Karpas-422 (cell line): ENCODE measurements around the gene EPS8. TPM values are rescaled to one million over a fixed set of nuclear protein-coding genes. Genes with fewer than 3 reads are reported as not detected.
"Not testable (repeated sequence)": the region's sequence is repeated elsewhere in the genome, so short reads cannot be mapped to it uniquely, and the experiment has no call there.

Source experiments
- DNase-seq: peaks from one replicate; pipeline ENCODE4 v3.0.0-alpha.2; 2015
- H2AFZ ChIP-seq: fragments of 200-600 bp; sonication (generic); 2 replicates; pipeline ENCODE4 v1.6.1; 2014; ENCODE audit warnings: antibody characterized with exemption, low read length, mixed read lengths
- H3K27ac ChIP-seq: fragments of 200-600 bp; sonication (generic); 2 replicates; pipeline ENCODE4 v1.5.1; 2014; ENCODE audit warnings: mild to moderate bottlenecking, low read length, moderate library complexity
- H3K27me3 ChIP-seq: fragments of 200-600 bp; sonication (generic); 2 replicates; pipeline ENCODE4 v1.6.1; 2014; ENCODE audit warnings: low read length, mixed read lengths
- H3K36me3 ChIP-seq: fragments of 200-600 bp; sonication (generic); 2 replicates; pipeline ENCODE4 v1.6.1; 2014; ENCODE audit warnings: low read length, mixed read lengths; ENCODE audit not compliant: insufficient read depth
- H3K4me1 ChIP-seq: fragments of 200-600 bp; sonication (generic); 2 replicates; pipeline ENCODE4 v1.6.1; 2014; ENCODE audit warnings: mild to moderate bottlenecking, low read length, mixed read lengths
- H3K4me2 ChIP-seq: fragments of 200-600 bp; sonication (generic); 2 replicates; pipeline ENCODE4 v1.6.1; 2014; ENCODE audit warnings: low read length, low read depth, mild to moderate bottlenecking; ENCODE audit not compliant: poor library complexity, severe bottlenecking
- H3K4me3 ChIP-seq: fragments of 200-600 bp; sonication (generic); 2 replicates; pipeline ENCODE4 v1.5.1; 2014; ENCODE audit warnings: mild to moderate bottlenecking, antibody characterized with exemption, low read length, mixed read lengths
- H3K79me2 ChIP-seq: fragments of 200-600 bp; sonication (generic); 2 replicates; pipeline ENCODE4 v1.6.1; 2014; ENCODE audit warnings: mild to moderate bottlenecking, low read length, mixed read lengths
- H3K9ac ChIP-seq: fragments of 200-600 bp; sonication (generic); 2 replicates; pipeline ENCODE4 v1.6.0; 2014; ENCODE audit warnings: low read length
- H3K9me2 ChIP-seq: fragments of 200-600 bp; sonication (generic), shearing (Covaris generic); replicated peaks from 2 replicates; pipeline ENCODE4 v1.6.0; 2014; ENCODE audit warnings: mild to moderate bottlenecking, low read length, moderate library complexity; ENCODE audit not compliant: insufficient read depth
- H3K9me3 ChIP-seq: fragments of 300-700, 200-600 bp; sonication (generic); 2 replicates; pipeline ENCODE4 v1.6.1; 2014; ENCODE audit warnings: low read length, mixed read lengths
- H4K20me1 ChIP-seq: fragments of 200-600 bp; sonication (generic); 2 replicates; pipeline ENCODE4 v1.6.1; 2014; ENCODE audit warnings: mild to moderate bottlenecking, antibody characterized with exemption, low read length, low read depth; ENCODE audit not compliant: insufficient read depth
- total RNA-seq: library from RNA; depleted of rRNA; stranded (reverse); fragments of >200 nt; shearing (Covaris generic); gene quantifications from 2 replicates; pipeline ENCODE4 v1.2.3, GENCODE V29; 2014; ENCODE audit warnings: low replicate concordance

The EPS8 gene
- total RNA-seq, 1 experiment from 2014 or later = not detected

DNA sequence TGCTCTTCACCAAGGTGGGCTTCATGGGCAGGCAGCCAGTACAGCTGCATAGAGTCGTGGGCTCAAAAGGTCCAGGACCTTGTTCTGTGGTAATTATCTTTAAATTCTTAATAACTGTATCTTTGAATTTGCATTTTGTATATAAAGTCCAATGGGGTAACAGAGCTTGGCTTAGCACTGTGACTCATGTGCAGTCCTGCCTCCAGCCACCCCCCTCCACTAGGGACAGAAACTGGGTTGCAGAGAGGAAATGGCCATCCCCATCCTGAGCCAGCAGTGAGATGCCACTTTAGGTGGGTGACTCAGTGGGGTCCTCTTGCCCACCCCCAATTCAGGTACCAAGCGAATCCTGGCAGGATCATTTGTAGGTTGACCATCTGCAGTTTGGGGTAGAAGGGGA lies 48.1 kb downstream of the EPS8 start:
- Histone ChIP-seq H2AFZ (no peak overlapping the region), H3K27me3 (no peaks in the 10 kb centered on the region), H3K9ac (no peak overlapping the region), H3K36me3 (no peaks in the 10 kb centered on the region), H3K27ac (no peak overlapping the region), H3K4me3 (no peak overlapping the region), H4K20me1 (no peaks in the 10 kb centered on the region), H3K4me1 (no peaks in the 10 kb centered on the region), H3K4me2 (no peak overlapping the region), H3K9me3 (no peaks in the 10 kb centered on the region), H3K9me2 (no peaks in the 10 kb centered on the region), H3K79me2 (no peaks in the 10 kb centered on the region)
- no peak for DNase-seq

DNA sequence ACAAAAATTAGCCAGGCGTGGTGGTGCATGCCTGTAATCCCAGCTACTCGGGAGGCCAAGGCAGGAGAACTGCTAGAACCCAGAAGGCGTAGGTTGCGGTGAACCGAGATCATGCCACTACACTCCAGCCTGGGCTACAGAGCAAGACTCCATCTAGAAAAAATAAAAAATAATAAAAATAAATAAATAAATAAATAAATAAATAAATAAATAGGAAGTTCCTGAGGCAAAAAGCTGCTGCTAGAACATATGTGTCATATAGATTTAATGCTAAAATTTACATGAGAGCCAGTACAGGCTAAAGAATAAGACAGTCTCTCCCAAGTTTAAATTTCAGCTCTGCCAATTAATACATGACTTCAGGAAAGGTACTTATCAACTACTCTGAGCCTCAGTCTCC lies 48.8 kb downstream of the EPS8 start:
- not testable (repeated sequence) for H3K79me2 ChIP-seq

DNA sequence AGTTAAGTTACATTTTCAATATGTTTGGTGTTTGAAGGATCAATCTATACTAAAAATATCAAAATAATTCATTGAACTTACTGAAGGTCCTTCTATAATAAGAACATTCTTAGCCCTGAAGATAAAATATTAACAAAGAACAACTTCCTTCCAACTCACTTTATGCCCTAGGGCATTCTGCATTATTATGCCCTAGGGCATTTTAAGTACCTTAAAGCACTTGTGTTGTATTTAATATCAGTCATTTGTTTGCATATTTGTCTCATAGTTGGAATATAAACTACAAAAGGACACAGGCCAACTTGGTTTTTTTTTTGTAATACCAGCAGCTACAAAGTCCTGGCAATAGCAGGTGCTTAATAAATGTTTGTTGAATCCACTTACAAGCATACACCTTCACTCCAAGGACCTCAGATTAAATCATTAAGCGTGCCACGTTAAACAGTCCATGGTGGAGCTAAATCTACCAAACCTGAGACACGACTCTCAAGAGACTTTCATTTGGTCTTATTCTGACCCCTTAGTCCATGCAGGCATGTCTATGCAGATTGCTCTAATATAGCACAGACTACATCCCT lies 50.7 kb downstream of the EPS8 start:
- H3K79me2 ChIP-seq = no peaks in the 10 kb centered on the region
- H3K4me3 ChIP-seq = no peak overlapping the region
- no peaks in the 10 kb centered on the region for H3K27me3 ChIP-seq

More for the DNA sequence above, 48.8 kb downstream of the EPS8 start:
- not testable (repeated sequence) for H3K9me3 ChIP-seq, H3K9ac ChIP-seq, H3K36me3 ChIP-seq, H3K27me3 ChIP-seq, DNase-seq, H4K20me1 ChIP-seq, H3K4me3 ChIP-seq, H3K9me2 ChIP-seq, H3K27ac ChIP-seq, H3K4me2 ChIP-seq, H3K4me1 ChIP-seq, H2AFZ ChIP-seq

DNA sequence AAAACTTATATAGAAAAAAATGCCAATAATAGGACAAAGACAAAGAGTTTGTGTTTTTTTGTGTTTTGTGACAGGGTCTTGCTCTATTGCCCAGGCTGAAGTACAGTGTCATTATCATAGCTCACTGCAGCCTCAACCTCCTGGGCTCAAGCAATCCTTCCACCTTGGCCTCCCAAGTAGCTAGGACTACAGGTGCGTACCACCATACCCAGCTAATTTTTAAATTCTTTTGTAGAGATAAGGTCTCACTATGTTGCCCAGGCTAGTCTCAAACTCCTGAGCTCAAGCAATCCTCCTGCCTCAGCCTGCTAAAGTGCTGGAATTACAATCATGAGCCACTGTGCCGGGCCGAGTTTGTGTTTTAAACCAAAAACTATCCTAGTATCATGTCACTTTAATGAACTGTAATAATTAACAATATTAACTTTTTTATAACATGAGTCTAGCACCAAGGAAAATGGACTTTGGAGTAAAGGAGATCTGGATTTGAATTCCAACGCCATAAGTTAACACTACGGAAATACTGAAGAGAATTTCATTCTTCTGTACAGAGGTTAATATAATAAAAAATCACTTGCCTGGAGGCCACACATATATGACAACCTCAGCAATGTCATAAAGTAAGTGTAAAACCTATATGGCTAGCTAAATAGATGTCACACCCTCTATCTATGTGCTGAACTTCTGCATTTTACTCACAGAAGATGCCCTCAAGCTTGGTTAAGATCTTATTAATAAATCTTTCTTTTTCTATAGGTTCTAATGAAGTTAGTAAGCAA lies 53.2 kb downstream of the EPS8 start:
- Histone ChIP-seq H2AFZ (no peak overlapping the region), H3K4me2 (no peak overlapping the region), H4K20me1 (no peaks in the 10 kb centered on the region), H3K4me1 (no peaks in the 10 kb centered on the region), H3K9me2 (no peaks in the 10 kb centered on the region), H3K36me3 (no peaks in the 10 kb centered on the region), H3K9ac (no peak overlapping the region), H3K79me2 (no peaks in the 10 kb centered on the region), H3K27me3 (no peaks in the 10 kb centered on the region), H3K27ac (no peak overlapping the region), H3K4me3 (no peak overlapping the region), H3K9me3 (no peaks in the 10 kb centered on the region)
- DNase-seq = no peak

More for the DNA sequence above, 50.7 kb downstream of the EPS8 start:
- no peaks in the 10 kb centered on the region for H3K36me3 ChIP-seq
- no peak overlapping the region for H3K4me2 ChIP-seq
- DNase-seq = no peak
- H4K20me1 ChIP-seq = no peaks in the 10 kb centered on the region
- H3K27ac ChIP-seq = no peak overlapping the region
- H3K9me2 ChIP-seq = no peaks in the 10 kb centered on the region
- H3K9me3 ChIP-seq = no peaks in the 10 kb centered on the region
- H3K4me1 ChIP-seq = no peaks in the 10 kb centered on the region
- no peak overlapping the region for H3K9ac ChIP-seq
- H2AFZ ChIP-seq = no peak overlapping the region

DNA sequence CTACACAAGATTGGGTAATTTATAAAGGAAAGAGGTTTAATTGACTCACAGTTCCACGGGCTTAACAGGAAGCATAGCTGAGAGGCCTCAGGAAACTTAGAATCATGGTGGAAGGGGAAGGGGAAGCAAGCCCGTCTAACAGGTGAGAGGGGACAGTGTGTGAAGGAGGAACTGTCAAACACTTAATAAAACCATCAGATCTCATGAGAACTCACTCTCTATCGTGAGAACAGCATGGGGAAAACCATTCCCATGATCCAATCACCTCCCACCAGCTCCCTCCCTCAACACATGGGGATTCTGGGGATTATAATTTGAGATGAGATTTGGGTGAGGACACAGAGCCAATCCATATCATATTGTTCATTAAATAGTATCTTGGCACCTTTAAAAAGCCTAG lies 56.1 kb downstream of the EPS8 start:
- Histone ChIP-seq H2AFZ (no peak overlapping the region), H4K20me1 (no peaks in the 10 kb centered on the region), H3K4me2 (no peak overlapping the region), H3K79me2 (no peaks in the 10 kb centered on the region), H3K4me3 (no peak overlapping the region), H3K9ac (no peak overlapping the region), H3K4me1 (no peaks in the 10 kb centered on the region), H3K36me3 (no peaks in the 10 kb centered on the region), H3K9me3 (no peaks in the 10 kb centered on the region), H3K27ac (no peak overlapping the region), H3K9me2 (no peaks in the 10 kb centered on the region), H3K27me3 (no peaks in the 10 kb centered on the region)
- DNase-seq = no peak

DNA sequence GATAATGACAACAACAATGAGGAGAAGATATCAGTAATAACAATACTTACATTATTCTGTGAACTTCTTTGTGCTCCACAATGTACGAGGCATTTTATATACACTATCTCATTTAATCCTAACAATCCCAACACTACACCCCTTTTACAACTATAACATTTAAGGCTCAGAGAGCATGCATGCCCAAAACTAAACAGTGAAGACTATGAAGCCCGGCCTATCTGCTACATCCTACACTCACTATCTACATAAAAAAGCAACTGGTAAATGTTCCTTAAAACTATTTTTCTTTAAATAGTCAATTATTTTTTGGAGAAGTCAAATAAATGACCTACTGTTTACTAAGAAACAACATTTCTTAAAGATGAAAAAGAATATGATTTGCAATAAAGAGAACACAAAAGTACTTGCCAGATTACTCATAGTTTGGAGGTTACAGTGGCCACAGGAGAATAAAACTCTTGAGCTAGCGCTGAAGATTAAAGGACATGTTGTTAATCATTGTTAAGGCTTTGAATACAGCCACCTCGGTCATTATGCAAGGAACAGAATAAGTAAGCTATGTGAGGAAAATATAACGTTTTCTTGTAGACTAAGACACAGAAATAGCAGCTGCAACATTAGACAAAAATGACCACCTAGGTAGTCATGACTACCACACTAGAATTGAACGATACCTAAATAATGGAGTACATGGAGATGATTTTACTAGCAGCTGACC lies 56.7 kb downstream of the EPS8 start:
- H4K20me1 ChIP-seq = no peaks in the 10 kb centered on the region
- H3K79me2 ChIP-seq = no peaks in the 10 kb centered on the region

DNA sequence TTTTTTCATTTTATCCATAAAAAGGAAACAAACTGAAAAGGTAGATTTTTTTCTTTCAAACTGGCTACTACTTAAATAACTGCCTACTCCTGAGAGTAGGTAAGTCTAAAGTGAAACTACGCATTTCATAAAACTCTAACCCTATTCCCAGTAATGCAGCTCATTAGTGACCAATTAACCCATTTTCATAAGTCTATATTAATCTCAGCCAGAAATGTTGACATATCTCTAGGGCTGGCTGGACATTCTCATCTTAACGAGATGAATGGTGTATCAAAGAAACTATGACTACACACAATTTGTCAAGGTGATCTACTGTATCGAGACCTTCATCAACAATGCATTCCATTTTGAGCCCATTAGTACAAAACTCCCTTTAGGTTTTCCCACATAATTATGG lies 57.2 kb downstream of the EPS8 start:
- Histone ChIP-seq H3K79me2 (no peaks in the 10 kb centered on the region), H3K4me1 (no peaks in the 10 kb centered on the region), H3K27me3 (no peaks in the 10 kb centered on the region), H2AFZ (no peak overlapping the region), H3K9ac (no peak overlapping the region), H3K9me3 (no peaks in the 10 kb centered on the region), H3K4me3 (no peak overlapping the region), H3K4me2 (no peak overlapping the region), H3K27ac (no peak overlapping the region), H4K20me1 (no peaks in the 10 kb centered on the region), H3K9me2 (no peaks in the 10 kb centered on the region), H3K36me3 (no peaks in the 10 kb centered on the region)
- DNase-seq = no peak

More for the DNA sequence above, 56.7 kb downstream of the EPS8 start:
- no peak overlapping the region for H2AFZ ChIP-seq
- no peak overlapping the region for H3K4me2 ChIP-seq
- H3K36me3 ChIP-seq = no peaks in the 10 kb centered on the region
- no peaks in the 10 kb centered on the region for H3K9me3 ChIP-seq
- no peak overlapping the region for H3K9ac ChIP-seq
- no peaks in the 10 kb centered on the region for H3K4me1 ChIP-seq
- no peak for DNase-seq
- H3K9me2 ChIP-seq = no peaks in the 10 kb centered on the region
- H3K27ac ChIP-seq = no peak overlapping the region
- no peak overlapping the region for H3K4me3 ChIP-seq
- H3K27me3 ChIP-seq = no peaks in the 10 kb centered on the region

DNA sequence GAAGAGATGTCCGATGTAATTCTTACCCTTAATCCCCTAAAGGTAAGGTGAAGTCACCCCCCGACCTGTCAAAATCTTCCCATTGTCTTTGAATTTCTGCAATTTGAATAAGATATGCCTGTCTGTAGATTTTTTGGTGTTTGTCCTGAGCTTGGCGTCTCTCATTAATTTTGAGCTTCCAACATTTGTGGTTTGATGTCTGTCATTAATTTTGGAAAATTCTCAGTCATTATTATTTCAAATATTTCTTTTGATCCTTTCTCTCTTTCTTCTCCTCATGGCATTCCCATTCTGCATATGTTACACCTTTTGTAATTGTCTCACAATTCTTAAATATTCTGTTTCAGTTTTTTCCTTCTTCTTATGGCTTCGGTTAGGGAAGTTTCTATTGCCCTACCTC lies 60.1 kb downstream of the EPS8 start:
- Histone ChIP-seq H3K36me3 (no peaks in the 10 kb centered on the region), H3K4me2 (no peak overlapping the region), H3K27ac (no peak overlapping the region), H3K9me2 (no peaks in the 10 kb centered on the region), H3K79me2 (no peaks in the 10 kb centered on the region), H3K4me3 (no peak overlapping the region), H3K4me1 (no peaks in the 10 kb centered on the region), H3K9ac (no peak overlapping the region), H4K20me1 (no peaks in the 10 kb centered on the region), H3K27me3 (no peaks in the 10 kb centered on the region), H2AFZ (no peak overlapping the region), H3K9me3 (no peaks in the 10 kb centered on the region)
- no peak for DNase-seq
